ENCODE measurements around the gene USP27X. TPM values are rescaled to one million over a fixed set of nuclear protein-coding genes. Genes with fewer than 3 reads are reported as not detected.

The USP27X gene
- total RNA-seq, 1 donor from 2014 or later: 3.1 TPM

DNA sequence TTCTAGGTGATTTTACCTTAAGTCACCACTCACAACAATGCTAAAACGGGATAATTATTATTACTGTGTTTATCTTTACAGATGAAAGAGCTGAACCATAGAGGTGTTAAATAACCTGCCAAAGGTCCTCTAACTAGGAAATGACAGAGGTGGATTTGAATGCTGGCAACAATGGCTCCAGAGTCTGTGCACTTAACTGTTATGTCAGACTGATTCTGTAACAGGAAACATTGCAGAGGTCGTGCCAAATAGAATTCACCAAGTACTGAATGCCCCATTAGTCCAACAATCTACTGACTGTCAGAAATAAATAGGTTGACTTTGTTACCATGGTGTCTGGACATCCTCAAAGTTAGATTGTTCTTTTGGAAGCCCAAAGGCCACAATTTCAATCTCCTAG lies 20.9 kb upstream of the USP27X start:
- Histone ChIP-seq H3K27me3 (ENCODE audit: control insufficient read depth, insufficient read depth, low read length) (no peaks in the 10 kb centered on the region), H3K36me3 (ENCODE audit: control insufficient read depth, insufficient read depth, low read length) (no peaks in the 10 kb centered on the region), H3K4me3 (ENCODE audit: low read depth, low read length) (no peak overlapping the region)
- no peak for DNase-seq (ENCODE audit: low read depth)
- TF ChIP-seq, protein P1, sequence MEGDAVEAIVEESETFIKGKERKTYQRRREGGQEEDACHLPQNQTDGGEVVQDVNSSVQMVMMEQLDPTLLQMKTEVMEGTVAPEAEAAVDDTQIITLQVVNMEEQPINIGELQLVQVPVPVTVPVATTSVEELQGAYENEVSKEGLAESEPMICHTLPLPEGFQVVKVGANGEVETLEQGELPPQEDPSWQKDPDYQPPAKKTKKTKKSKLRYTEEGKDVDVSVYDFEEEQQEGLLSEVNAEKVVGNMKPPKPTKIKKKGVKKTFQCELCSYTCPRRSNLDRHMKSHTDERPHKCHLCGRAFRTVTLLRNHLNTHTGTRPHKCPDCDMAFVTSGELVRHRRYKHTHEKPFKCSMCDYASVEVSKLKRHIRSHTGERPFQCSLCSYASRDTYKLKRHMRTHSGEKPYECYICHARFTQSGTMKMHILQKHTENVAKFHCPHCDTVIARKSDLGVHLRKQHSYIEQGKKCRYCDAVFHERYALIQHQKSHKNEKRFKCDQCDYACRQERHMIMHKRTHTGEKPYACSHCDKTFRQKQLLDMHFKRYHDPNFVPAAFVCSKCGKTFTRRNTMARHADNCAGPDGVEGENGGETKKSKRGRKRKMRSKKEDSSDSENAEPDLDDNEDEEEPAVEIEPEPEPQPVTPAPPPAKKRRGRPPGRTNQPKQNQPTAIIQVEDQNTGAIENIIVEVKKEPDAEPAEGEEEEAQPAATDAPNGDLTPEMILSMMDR (IDR thresholded peaks at IDR 0.05; ENCODE audit: insufficient read depth, low read length, poor library complexity, severe bottlenecking): no peak

DNA sequence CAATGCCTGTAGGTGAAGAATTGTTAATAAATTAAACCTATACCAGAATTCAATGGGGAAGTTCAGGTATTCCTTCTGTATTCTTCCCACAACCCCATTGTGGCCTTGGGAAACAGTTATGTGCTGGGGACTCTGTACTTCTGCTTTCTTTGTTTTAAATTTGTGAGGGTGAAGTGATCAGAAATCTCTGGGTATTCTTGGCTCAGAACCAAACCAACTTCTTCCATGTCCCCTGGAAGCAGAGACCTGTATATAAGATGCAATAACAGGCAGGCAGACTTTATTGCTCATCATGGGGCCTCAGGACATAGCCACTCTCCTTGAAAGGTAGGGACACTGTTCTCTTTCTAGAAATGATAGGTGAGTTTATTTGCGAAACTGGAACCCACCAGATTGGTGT lies 19.8 kb upstream of the USP27X start:
- Histone ChIP-seq H3K36me3 (ENCODE audit: control insufficient read depth, insufficient read depth, low read length) (no peaks in the 10 kb centered on the region), H3K27me3 (ENCODE audit: control insufficient read depth, insufficient read depth, low read length) (no peaks in the 10 kb centered on the region), H3K4me3 (ENCODE audit: low read depth, low read length) (no peak overlapping the region)
- TF ChIP-seq, protein P1 (IDR thresholded peaks at IDR 0.05; ENCODE audit: insufficient read depth, low read length, poor library complexity, severe bottlenecking): no peak
- no peak for DNase-seq (ENCODE audit: low read depth)

GRCh38 chrX:49860867-49861535 lies 18.3 kb upstream of the USP27X start:
- TF ChIP-seq, protein P1 (IDR thresholded peaks at IDR 0.05; ENCODE audit: insufficient read depth, low read length, poor library complexity, severe bottlenecking): no peak
- H3K27me3 ChIP-seq (ENCODE audit: control insufficient read depth, insufficient read depth, low read length): no peaks in the 10 kb centered on the region
- DNase-seq (ENCODE audit: low read depth): no peak

GRCh38 chrX:49862093-49862492 lies 17.2 kb upstream of the USP27X start:
- no peak overlapping the region for H3K4me3 ChIP-seq (ENCODE audit: low read depth, low read length)
- H3K27me3 ChIP-seq (ENCODE audit: control insufficient read depth, insufficient read depth, low read length): no peaks in the 10 kb centered on the region
- DNase-seq (ENCODE audit: low read depth): no peak
- no peaks in the 10 kb centered on the region for H3K36me3 ChIP-seq (ENCODE audit: control insufficient read depth, insufficient read depth, low read length)
- TF ChIP-seq, protein P1 (IDR thresholded peaks at IDR 0.05; ENCODE audit: insufficient read depth, low read length, poor library complexity, severe bottlenecking): no peak

More at GRCh38 chrX:49860867-49861535, 18.3 kb upstream of the USP27X start:
- no peak overlapping the region for H3K4me3 ChIP-seq (ENCODE audit: low read depth, low read length)
- no peaks in the 10 kb centered on the region for H3K36me3 ChIP-seq (ENCODE audit: control insufficient read depth, insufficient read depth, low read length)

DNA sequence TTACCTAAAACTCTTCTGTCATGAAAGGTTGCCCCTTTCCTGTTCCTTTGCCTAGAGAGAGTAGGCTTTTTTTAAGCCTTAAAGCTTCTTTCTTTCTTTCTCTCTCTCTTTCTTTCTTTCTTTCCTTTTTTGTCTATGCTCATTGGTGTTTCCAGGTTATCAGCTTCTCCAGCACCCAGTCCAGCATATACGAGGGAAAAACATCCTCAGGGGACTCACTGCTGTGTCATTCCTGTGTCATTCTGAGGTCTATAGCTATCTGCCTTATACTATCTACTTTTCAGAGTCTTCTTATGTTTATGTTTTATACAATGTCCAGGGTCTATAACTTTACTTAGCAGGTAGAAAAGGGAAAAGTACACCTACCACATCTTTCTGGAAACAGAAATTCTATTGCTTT lies 10.5 kb upstream of the USP27X start:
- H3K4me3 ChIP-seq (ENCODE audit: low read depth, low read length): no peak overlapping the region
- TF ChIP-seq, protein P1 (IDR thresholded peaks at IDR 0.05; ENCODE audit: insufficient read depth, low read length, poor library complexity, severe bottlenecking): no peak
- DNase-seq (ENCODE audit: low read depth): no peak
- no peaks in the 10 kb centered on the region for H3K36me3 ChIP-seq (ENCODE audit: control insufficient read depth, insufficient read depth, low read length)
- no peaks in the 10 kb centered on the region for H3K27me3 ChIP-seq (ENCODE audit: control insufficient read depth, insufficient read depth, low read length)

DNA sequence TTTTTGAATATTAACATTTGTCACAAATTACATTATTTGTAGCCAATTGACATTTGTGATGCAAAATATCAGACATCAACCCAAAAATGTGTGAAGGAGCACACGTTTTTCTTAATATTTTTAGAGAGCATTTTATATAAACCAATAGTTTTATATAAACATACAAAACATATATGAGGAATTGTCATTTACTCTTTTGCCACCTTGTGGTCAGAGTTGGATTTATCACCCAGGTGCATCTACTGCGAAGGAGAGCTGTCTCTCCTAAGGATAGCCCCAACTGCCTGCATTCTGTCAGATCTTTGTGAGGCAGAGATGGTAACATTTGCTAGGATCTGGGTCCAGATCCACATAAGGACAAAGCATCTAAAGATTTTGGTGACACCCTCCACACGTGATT lies 2.5 kb upstream of the USP27X start:
- DNase-seq (ENCODE audit: low read depth): no peak
- Histone ChIP-seq H3K27me3 (ENCODE audit: control insufficient read depth, insufficient read depth, low read length) (no peaks in the 10 kb centered on the region), H3K36me3 (ENCODE audit: control insufficient read depth, insufficient read depth, low read length) (no peaks in the 10 kb centered on the region), H3K4me3 (ENCODE audit: low read depth, low read length) (no peak overlapping the region)
- TF ChIP-seq, protein P1 (IDR thresholded peaks at IDR 0.05; ENCODE audit: insufficient read depth, low read length, poor library complexity, severe bottlenecking): peak; percentile 45
